Measurements from ENCODE around the gene SULT1A2. TPM values are rescaled to one million over a fixed set of nuclear protein-coding genes. Genes with fewer than 3 reads are reported as not detected.

The SULT1A2 gene
- total and polyA plus RNA-seq, 2 of the 4 experiments (the other 2 are of a cell fraction), result 0.09 TPM; not detected in 1

DNA sequence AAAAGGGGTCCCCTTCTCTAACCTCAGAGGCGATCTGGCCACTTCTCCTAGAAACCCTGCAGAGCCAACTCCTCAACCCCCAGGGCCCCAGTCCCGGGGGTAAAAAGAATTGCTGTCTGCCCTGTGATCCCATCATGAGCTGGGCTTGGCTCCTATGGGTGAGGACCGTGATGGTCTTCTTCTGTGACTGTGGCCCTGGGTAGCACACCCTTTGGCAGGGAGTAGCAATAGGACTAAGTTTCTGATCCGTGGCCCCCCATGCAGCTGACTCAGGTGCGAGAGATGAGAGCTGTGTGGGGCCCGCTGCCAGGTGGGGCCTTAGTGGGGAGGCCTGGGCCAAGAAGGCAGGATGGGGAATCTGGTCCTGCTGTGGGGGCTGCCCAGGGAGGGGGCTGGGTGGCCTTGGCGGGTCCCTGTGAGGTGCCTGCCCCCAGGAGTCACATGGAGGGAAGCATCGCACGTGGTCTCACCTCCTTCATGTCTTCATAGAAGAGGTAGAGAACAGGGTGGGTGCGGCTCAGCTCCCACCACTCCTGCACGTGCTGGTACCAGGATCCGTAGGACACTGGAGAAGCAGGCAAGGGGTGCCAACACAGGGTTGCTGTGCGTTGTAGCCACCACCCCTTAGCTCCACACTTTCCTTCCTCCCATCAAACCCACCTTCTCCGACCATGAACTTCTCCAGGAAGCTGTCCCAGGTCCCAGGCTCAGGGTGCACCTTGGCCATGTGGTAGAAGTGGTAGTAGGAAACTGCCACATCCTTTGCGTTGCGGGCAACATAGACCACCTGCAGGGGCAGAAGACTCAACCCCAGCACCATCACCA lies 9.7 kb upstream of the SULT1A2 start (continued):
- TF ChIP-seq MXI1 (IDR thresholded peaks at IDR 0.05; ENCODE audit: borderline replicate concordance, low read depth, low read length), result no peak

DNA sequence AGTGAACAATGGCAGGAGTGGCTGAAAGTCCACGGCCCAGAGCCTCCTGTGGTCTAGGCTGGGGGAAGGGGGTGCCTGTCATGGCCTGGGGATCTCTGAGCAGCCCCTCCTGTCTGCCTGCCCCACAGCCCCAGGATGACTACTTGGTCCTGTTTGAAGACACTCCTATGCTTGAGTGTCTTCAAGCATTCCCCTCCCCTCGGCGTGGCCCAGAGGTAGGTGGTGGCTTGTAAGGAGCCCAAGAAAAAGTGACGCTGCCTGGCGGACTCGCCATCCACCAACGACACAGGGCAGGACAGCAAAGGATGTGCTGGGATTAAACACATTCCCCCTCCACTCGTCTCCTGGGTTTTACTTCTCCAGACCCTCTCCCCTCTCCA lies 7.3 kb upstream of the SULT1A2 start:
- no peak overlapping the region for H3K4me3 ChIP-seq (ENCODE audit: insufficient read depth, low read depth, low read length)
- no peak overlapping the region for H2AFZ ChIP-seq (replicated peaks; ENCODE audit: low read length, poor library complexity)
- H3K27ac ChIP-seq (ENCODE audit: insufficient read depth, low read length), result no peak overlapping the region
- no peaks in the 10 kb centered on the region for H3K9me1 ChIP-seq (ENCODE audit: insufficient read depth, low read length)
- no peaks in the 10 kb centered on the region for H3K36me3 ChIP-seq (ENCODE audit: control insufficient read depth, insufficient read depth, low read length)
- H3K4me1 ChIP-seq (ENCODE audit: control insufficient read depth, insufficient read depth, low read length), result no peaks in the 10 kb centered on the region; the same call in 1 of the 2 replicates
- ChIA-PET POLR2A (ENCODE audit: unreplicated experiment) (no interaction called here), CTCF (no interaction called here)
- in situ Hi-C loops (cut with MboI; ENCODE audit: low sequenced_read_pairs) (loop anchor here (10.0 kb wide), 1 partner anchor 309 kb away; the partner anchor contains the start of gene SBK1), intact Hi-C loops (cut with micrococcal nuclease) (no loop called here), dilution Hi-C loops (cut with HindIII; ENCODE audit: low sequenced_read_pairs, unreplicated experiment) (no loop called here)
- no peak overlapping the region for H3K4ac ChIP-seq (ENCODE audit: low read depth, low read length)
- H2BK5ac ChIP-seq (ENCODE audit: low read depth, low read length, poor library complexity, severe bottlenecking), result no peak overlapping the region
- H2BK20ac ChIP-seq (ENCODE audit: low read depth, low read length), result no peak overlapping the region
- H2BK120ac ChIP-seq (ENCODE audit: low read depth, low read length), result no peak overlapping the region
- H4K8ac ChIP-seq (ENCODE audit: low read depth in 2 of 2, low read length in 2 of 2), result no peak overlapping the region
- no peak for ATAC-seq (ENCODE audit: low read depth)
- H3K79me1 ChIP-seq (ENCODE audit: low read depth in 1 of 2, low read length in 2 of 2), result no peaks in the 10 kb centered on the region
- H2BK15ac ChIP-seq (ENCODE audit: low read depth, low read length), result no peak overlapping the region
- no peak overlapping the region for H4K91ac ChIP-seq (ENCODE audit: insufficient read depth, low read depth, low read length)
- no peak for TF ChIP-seq CEBPB (IDR thresholded peaks at IDR 0.05; ENCODE audit: low read depth, low read length)
- TF ChIP-seq, protein P1, sequence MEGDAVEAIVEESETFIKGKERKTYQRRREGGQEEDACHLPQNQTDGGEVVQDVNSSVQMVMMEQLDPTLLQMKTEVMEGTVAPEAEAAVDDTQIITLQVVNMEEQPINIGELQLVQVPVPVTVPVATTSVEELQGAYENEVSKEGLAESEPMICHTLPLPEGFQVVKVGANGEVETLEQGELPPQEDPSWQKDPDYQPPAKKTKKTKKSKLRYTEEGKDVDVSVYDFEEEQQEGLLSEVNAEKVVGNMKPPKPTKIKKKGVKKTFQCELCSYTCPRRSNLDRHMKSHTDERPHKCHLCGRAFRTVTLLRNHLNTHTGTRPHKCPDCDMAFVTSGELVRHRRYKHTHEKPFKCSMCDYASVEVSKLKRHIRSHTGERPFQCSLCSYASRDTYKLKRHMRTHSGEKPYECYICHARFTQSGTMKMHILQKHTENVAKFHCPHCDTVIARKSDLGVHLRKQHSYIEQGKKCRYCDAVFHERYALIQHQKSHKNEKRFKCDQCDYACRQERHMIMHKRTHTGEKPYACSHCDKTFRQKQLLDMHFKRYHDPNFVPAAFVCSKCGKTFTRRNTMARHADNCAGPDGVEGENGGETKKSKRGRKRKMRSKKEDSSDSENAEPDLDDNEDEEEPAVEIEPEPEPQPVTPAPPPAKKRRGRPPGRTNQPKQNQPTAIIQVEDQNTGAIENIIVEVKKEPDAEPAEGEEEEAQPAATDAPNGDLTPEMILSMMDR (conservative IDR thresholded peaks at IDR 0.05; ENCODE audit: low read depth, low read length), result no peak
- TF ChIP-seq MXI1 (IDR thresholded peaks at IDR 0.05; ENCODE audit: borderline replicate concordance, low read depth, low read length), result no peak
- TF ChIP-seq RFX5 (IDR thresholded peaks at IDR 0.05; ENCODE audit: low read depth, low read length), result no peak
- TF ChIP-seq CHD1 (IDR thresholded peaks at IDR 0.05; ENCODE audit: low read depth, low read length), result no peak
- no peak for TF ChIP-seq RAD21 (IDR thresholded peaks at IDR 0.05; ENCODE audit: low read length)
- no peak for TF ChIP-seq BHLHE40 (IDR thresholded peaks at IDR 0.05; ENCODE audit: low read depth, low read length)
- no peak for TF ChIP-seq POLR2A (IDR thresholded peaks at IDR 0.05; ENCODE audit: low read depth, low read length)
- TF ChIP-seq, protein P2, sequence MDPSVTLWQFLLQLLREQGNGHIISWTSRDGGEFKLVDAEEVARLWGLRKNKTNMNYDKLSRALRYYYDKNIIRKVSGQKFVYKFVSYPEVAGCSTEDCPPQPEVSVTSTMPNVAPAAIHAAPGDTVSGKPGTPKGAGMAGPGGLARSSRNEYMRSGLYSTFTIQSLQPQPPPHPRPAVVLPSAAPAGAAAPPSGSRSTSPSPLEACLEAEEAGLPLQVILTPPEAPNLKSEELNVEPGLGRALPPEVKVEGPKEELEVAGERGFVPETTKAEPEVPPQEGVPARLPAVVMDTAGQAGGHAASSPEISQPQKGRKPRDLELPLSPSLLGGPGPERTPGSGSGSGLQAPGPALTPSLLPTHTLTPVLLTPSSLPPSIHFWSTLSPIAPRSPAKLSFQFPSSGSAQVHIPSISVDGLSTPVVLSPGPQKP (IDR thresholded peaks at IDR 0.05; ENCODE audit: borderline replicate concordance, low read depth, low read length), result no peak
- TF ChIP-seq MAFK (IDR thresholded peaks at IDR 0.05; ENCODE audit: low read depth, low read length), result no peak
- TF ChIP-seq SMC3 (IDR thresholded peaks at IDR 0.05; ENCODE audit: low read depth, low read length), result no peak
- TF ChIP-seq FOS (IDR thresholded peaks at IDR 0.05; ENCODE audit: low read depth, low read length), result no peak
- no peaks in the 10 kb centered on the region for H3K9me3 ChIP-seq (ENCODE audit: control insufficient read depth, insufficient read depth, low read length)
- no peak overlapping the region for H3K4me2 ChIP-seq (ENCODE audit: low read depth, low read length)
- no peaks in the 10 kb centered on the region for H4K20me1 ChIP-seq (ENCODE audit: insufficient read depth, low read length)
- no peak overlapping the region for H3K23ac ChIP-seq (ENCODE audit: low read depth, low read length)
- WGBS, 2 experiments (ENCODE audit: extremely low coverage in 2 of 2, insufficient read length in 1 of 2), result 33% methylated on average over 2 of the region's 8 CpGs; no CpG with 5 or more reads in 1 of the 2 experiments
- DNase-seq, result no peak
- H3K9ac ChIP-seq (ENCODE audit: low read depth, low read length), result no peak overlapping the region
- no peak overlapping the region for H3K18ac ChIP-seq (ENCODE audit: low read depth, low read length)
- no peak overlapping the region for H2AK5ac ChIP-seq (ENCODE audit: low read depth, low read length)
- no peak overlapping the region for H3K56ac ChIP-seq (ENCODE audit: extremely low read depth, insufficient read depth, low read length)
- H3K14ac ChIP-seq (replicated peaks; ENCODE audit: low read depth, low read length), result no peak overlapping the region
- no peak overlapping the region for H2AK9ac ChIP-seq (replicated peaks; ENCODE audit: low read depth, low read length, poor library complexity)
- no peak overlapping the region for H4K5ac ChIP-seq (ENCODE audit: low read depth, low read length)
- no TSS peak for BruUV-seq (replicated peaks)
- peaks cover 34% of the 10 kb centered on the region for H3K27me3 ChIP-seq (ENCODE audit: control insufficient read depth, insufficient read depth, low read length)

Data from IMR-90 (cell line).